GM08714 (cell line): Measurements from ENCODE around the gene ATRNL1.
"Not testable (repeated sequence)": the region's sequence is repeated elsewhere in the genome, so short reads cannot be mapped to it uniquely, and the experiment has no call there.

ENCODE experiments used
- H3K4me3 ChIP-seq: fragments of 200-500 bp; sonication (Bioruptor generic); 2 replicates; pipeline ENCODE4 v1.5.1; 2014; ENCODE audit warnings: mild to moderate bottlenecking, low read length, inconsistent platforms
- ZNF274 ChIP-seq: IDR thresholded peaks from 2 replicates; pipeline ENCODE4 v1.6.1; 2012; ENCODE audit warnings: mild to moderate bottlenecking, low read depth, low read length

Gene ATRNL1

DNA sequence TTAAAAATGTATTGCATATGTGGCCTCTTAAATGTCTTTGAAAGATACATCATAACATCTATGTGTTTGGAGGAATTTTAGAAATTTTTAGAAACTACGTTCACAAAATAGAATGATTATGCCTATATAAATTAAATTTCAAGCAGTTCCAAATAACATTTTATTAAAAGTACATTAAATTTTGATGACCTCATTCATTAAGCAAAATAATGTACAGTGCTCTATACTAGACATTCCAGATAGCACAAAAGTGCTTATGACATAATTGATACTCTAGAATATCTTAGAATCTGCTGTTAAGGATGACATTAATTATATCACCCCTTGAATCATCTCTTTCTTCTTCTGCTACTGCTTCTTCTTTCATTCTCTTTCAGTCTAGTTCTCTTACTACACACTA is 650.9 kb downstream of the ATRNL1 start:
- no peak overlapping the region for H3K4me3 ChIP-seq
- TF ChIP-seq ZNF274: no peak

- H3K4me3 ChIP-seq: no peak overlapping the region
- no peak for TF ChIP-seq ZNF274
Observed at GRCh38 chr10:115745943-115746342, 652.8 kb downstream of the ATRNL1 start.

DNA sequence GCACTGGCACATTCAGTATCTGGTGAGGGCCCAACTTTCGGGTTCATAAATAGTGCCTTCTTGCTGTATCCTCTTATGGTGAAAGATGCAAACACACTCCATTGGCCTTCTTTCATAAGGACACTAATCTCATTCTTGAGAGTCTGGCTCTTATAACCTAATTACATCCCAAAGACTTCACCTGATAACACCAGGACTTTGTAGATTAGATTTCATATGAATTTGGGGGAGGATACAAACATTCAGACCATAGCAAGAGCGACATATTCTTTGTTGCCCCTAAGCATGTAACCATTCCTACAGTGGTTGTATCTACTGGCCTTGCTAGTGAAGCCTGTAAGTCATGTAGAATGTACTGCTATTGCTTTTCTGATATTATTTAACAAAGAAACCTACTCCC is 654.6 kb downstream of the ATRNL1 start:
- no peak for TF ChIP-seq ZNF274

DNA sequence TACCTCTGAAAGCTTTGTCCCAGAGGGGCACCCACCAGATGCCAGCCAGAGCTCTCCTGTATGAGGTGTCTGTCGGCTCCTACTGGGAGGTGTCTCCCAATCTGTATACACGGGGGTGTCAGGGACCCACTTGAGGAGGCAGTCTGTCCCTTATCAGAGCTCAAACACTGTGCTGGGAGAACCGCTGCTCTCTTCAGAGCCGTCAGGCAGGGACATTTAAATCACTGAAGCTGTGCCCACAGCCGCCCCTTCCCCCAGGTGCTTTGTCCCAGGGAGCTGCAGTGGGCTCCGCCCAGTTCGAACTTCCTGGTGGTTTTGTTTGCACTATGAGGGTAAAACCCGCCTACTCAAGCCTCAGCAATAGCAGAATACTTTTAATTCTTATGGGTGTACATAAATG is 665.3 kb downstream of the ATRNL1 start:
- H3K4me3 ChIP-seq: not testable (repeated sequence)

More for the DNA sequence above, 654.6 kb downstream of the ATRNL1 start:
- no peak overlapping the region for H3K4me3 ChIP-seq

- H3K4me3 ChIP-seq: no peak overlapping the region
- TF ChIP-seq ZNF274: no peak
Observed at GRCh38 chr10:115760131-115760530, 667.0 kb downstream of the ATRNL1 start.

GRCh38 chr10:115761166-115761565 is 668.0 kb downstream of the ATRNL1 start:
- no peak overlapping the region for H3K4me3 ChIP-seq
- TF ChIP-seq ZNF274: no peak

GRCh38 chr10:115762029-115762428 is 668.9 kb downstream of the ATRNL1 start:
- TF ChIP-seq ZNF274: no peak
- no peak overlapping the region for H3K4me3 ChIP-seq

DNA sequence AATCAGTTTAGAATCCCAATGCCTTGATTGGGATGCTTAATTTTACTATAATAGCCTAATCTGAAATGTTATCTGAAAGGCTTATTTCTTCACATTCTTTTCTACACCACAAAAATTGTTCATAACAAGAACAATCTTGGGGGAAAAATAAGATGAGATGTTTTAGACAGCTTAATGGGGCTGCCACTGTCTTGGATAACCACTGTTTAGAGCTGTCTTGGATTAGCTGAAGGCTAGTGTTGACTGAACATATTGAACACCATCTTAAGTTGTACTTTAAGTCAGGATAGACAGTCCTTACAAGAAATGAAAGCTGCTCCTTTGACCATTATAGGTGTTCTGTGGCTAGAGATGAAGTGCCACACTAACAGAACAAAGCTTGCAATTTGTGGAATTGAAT is 678.6 kb downstream of the ATRNL1 start:
- no peak overlapping the region for H3K4me3 ChIP-seq
- TF ChIP-seq ZNF274: no peak

- TF ChIP-seq ZNF274: no peak
- no peak overlapping the region for H3K4me3 ChIP-seq
Observed at GRCh38 chr10:115772606-115773005, 679.4 kb downstream of the ATRNL1 start.

DNA sequence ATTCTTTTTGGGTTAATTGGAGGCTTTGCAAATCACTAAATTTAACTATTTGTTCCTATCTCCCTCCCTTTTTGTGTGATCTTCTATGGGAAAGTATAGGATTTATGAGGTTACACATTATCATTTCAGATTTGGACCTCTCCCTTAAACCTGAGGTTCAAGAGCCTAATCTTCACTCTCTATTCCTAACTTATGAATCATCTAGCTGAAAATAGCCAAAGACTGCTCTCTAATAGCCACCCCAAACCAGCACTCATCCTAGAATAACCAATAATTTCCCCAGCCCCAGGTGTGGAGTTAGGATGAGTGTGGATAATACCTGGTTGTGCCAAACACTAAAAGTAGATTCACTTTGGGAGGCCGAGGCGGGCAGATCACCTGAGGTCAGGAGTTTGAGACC is 680.7 kb downstream of the ATRNL1 start:
- no peak for TF ChIP-seq ZNF274
- no peak overlapping the region for H3K4me3 ChIP-seq

- no peak for TF ChIP-seq ZNF274
Observed at GRCh38 chr10:115774721-115775120, 681.6 kb downstream of the ATRNL1 start.

GRCh38 chr10:115777646-115778045 is 684.5 kb downstream of the ATRNL1 start:
- no peak overlapping the region for H3K4me3 ChIP-seq
- no peak for TF ChIP-seq ZNF274

More at GRCh38 chr10:115774721-115775120, 681.6 kb downstream of the ATRNL1 start:
- H3K4me3 ChIP-seq: no peak overlapping the region

DNA sequence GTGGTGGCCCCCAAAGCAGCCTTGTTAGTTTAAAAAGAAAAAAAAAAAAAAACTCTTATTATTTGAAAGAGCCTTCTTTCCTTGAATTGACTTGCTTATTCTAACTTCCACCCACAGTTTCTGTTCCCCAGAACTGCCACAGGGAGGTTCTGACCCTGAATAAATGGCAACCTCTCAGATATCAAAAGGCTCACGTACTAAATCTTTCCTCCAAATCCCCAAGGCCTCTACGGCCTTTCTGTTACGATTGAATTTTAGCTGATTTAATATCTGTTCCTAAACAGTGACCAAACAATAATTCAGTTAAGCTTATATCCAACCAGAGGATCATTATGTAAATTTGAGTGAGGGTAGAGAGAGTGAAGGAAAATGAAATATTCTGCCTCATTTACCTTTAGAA is 697.1 kb downstream of the ATRNL1 start:
- no peak for TF ChIP-seq ZNF274
- no peak overlapping the region for H3K4me3 ChIP-seq

DNA sequence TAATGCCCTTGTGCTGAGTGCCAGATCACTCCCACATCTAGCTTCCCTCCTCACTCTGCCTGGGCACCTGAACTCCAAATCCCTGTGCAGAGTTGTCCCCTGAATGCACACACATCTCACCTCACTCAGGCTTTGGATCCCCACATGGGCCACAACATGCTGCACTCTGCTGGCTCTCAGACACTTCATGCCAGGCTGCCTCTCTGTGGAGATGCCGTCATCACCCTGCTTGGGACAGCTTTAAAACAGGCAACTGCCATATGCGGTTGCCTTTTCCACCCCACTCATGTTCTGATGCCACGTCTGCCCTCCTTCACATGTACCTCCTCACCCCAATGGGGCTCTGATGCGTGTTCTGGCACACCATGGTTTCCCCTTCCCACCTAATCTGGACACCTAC is 702.8 kb downstream of the ATRNL1 start:
- no peak for TF ChIP-seq ZNF274
- no peak overlapping the region for H3K4me3 ChIP-seq

- no peak for TF ChIP-seq ZNF274
- H3K4me3 ChIP-seq: no peak overlapping the region
Observed at GRCh38 chr10:115801457-115801856, 708.3 kb downstream of the ATRNL1 start.

GRCh38 chr10:115801992-115802391 is 708.8 kb downstream of the ATRNL1 start:
- no peak for TF ChIP-seq ZNF274
- no peak overlapping the region for H3K4me3 ChIP-seq
